Measurements from ENCODE around the gene THOC2.
"Not testable (repeated sequence)": the region's sequence is repeated elsewhere in the genome, so short reads cannot be mapped to it uniquely, and the experiment has no call there.

Gene THOC2, protein sequence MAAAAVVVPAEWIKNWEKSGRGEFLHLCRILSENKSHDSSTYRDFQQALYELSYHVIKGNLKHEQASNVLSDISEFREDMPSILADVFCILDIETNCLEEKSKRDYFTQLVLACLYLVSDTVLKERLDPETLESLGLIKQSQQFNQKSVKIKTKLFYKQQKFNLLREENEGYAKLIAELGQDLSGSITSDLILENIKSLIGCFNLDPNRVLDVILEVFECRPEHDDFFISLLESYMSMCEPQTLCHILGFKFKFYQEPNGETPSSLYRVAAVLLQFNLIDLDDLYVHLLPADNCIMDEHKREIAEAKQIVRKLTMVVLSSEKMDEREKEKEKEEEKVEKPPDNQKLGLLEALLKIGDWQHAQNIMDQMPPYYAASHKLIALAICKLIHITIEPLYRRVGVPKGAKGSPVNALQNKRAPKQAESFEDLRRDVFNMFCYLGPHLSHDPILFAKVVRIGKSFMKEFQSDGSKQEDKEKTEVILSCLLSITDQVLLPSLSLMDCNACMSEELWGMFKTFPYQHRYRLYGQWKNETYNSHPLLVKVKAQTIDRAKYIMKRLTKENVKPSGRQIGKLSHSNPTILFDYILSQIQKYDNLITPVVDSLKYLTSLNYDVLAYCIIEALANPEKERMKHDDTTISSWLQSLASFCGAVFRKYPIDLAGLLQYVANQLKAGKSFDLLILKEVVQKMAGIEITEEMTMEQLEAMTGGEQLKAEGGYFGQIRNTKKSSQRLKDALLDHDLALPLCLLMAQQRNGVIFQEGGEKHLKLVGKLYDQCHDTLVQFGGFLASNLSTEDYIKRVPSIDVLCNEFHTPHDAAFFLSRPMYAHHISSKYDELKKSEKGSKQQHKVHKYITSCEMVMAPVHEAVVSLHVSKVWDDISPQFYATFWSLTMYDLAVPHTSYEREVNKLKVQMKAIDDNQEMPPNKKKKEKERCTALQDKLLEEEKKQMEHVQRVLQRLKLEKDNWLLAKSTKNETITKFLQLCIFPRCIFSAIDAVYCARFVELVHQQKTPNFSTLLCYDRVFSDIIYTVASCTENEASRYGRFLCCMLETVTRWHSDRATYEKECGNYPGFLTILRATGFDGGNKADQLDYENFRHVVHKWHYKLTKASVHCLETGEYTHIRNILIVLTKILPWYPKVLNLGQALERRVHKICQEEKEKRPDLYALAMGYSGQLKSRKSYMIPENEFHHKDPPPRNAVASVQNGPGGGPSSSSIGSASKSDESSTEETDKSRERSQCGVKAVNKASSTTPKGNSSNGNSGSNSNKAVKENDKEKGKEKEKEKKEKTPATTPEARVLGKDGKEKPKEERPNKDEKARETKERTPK (N-terminal part only)

GRCh38 chrX:123732670-123733363 lies at the start of gene THOC2:
Gene THOC2 (minus strand): TSS chrX:123733052. CDS start chrX:123733022, 30 bp downstream.
- peak; percentile 86 for DNase-seq

DNA sequence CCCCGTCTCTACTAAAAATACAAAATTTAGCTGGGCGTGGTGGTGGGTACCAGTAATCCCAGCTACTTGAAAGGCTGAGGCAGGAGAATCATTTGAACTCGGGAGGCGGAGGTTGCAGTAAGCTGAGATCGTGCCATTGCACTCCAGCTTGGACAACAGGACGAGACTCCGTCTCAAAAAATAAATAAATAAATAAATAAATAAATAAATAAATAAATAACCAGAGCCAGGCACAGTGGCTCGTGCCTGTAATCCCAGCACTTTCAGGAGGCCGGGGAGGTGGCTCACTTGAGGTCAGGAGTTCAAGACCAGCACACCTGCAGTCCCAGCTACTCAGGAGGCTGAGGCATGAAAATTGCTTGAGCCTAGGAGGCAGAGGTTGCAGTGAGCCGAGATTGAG lies 48.9 kb upstream of the THOC2 start:
- DNase-seq, result not testable (repeated sequence)

- no peak for DNase-seq
These were observed 47.1 kb upstream of the THOC2 start for GRCh38 chrX:123779908-123780396.

DNA sequence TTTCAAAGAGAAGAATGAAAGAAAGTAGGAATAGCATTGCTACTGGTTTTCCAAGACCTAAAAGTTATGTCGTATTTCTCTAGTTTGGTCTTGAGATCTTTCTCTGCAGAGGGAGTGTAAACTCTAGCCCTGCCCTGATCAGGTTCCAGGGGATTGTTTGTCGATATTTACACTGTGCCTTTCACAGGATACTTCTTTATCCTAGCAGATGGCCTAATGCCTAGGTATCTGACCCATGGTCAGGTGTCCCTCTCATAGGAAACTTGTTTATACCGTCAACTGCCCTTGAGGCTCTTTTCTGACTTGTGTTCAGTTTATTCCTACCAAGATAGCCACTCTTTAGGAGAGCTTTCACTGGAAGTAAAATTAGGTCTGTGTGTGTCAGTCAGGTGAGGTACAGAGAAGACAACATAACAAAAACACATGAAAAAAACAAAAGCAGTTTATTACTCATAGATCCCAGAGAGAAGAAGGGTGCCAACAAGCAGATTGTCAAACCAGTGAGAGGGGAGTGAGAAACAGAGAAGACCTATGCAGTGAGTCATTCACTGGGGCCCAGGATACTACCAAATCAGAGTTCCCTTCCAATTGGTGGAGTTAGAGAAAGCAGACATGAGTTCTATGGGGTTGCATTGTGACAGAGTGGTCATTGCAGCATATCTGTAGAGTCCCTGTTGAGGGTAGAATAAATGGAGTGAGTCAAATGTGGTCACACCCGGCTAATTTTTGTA lies 40.6 kb upstream of the THOC2 start:
- no peak for DNase-seq

DNA sequence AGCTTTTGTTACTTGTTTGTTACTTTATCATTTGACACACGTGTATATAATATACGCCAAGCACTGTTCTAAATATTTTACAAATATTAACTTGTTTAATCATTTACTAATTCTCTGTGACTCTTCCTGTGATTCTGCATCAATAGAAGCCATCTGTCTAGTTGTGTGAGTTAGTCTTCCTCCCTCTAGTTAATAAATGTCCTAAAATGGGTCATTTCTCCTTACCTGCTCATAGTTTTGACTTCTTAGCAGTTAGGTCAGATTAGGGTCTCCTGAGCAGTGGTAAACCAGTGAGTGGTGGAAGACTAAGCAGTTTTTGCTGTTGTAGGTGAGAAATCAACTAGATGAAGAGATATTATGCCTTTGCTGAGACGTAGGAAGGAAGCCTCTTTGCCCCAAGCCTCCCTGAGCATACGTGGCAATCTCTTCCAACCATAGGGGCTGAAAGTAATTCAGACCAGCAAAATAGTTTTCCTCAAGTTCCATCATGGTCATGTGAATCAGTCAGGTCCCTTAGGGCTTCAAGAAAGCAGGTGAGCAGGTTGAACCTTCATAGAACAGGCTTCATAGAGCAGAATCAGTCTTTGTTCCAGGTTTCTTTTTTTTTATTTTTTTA lies 38.7 kb upstream of the THOC2 start:
- no peak for DNase-seq

DNA sequence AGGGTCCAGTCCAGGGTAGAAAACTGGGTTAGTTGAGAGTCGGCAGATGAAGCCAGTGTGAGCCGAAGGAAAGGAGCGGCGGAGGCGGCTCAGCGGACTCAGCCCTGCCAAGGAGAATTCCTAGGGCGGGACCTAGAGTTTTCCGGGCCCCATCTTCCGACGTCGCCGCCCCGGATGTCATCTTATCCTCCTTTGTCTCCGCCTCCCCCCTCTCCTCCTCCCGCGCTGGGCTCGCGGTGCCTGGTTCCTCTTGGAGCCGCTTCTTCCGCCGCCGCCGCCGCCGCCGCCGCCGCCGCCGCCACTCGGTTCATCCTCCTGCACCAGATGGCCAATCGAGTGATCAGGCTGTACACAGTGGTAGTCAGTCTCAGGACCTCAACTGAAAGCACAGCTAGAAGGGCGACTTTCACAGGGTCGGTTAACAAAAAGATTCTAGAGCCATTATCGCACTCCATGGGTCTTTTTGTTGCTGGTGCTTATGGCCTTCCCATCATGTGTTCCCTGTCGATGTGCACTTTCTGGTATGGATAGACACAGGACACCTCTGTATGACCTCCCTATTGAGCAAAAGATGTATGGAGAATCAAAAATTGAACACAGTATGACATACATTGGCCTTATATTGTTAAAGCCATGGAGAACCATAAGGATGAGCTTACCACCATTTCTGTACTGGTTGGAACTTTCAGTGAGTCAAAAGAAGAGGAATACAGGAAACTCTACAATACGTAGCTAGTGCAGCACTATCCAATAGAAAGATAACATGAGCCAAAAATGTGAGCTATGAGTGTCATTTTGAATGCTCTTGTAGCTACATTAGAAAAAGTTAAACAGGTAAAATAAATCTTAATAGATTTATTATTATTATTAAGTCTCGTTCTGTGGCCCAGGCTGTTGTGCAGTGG lies 32.4 kb upstream of the THOC2 start:
- DNase-seq, result peak; percentile 84

DNA sequence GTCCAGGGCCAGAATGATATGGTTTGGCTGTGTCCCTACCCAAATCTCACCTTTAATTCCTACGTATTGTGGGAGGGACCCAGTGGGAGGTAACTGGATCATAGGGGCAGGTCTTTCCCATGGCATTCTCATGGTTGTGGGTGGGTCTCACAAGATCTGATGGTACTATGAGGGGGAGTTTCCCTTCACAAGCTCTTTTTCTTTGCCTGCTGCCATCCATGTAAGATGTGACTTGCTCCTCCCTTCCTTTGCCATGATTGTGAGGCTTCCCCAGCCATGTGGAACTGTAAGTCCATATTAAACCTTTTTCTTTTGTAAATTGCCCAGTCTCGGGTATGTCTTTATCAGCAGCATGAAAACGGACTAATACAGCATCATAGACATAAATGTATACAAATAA lies 27.0 kb upstream of the THOC2 start:
- DNase-seq, result not testable (repeated sequence)

DNA sequence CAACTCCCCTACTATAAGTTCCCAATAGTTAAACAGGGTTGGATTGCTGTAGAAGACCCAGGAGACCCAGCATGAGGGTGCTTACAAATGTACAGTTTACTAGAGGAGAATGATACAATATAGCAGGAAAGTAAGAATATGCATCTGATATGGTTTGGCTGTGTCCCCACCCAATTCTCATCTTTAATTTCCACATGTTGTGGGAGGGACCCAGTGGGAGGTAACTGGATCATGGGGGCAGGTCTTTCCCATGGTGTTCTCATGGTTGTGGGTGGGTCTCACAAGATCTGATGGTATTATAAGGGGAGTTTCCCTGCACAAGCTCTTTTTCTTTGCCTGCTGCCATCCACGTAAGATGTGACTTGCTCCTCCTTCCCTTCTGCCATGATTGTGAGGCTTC lies 24.9 kb upstream of the THOC2 start:
- not testable (repeated sequence) for DNase-seq

DNA sequence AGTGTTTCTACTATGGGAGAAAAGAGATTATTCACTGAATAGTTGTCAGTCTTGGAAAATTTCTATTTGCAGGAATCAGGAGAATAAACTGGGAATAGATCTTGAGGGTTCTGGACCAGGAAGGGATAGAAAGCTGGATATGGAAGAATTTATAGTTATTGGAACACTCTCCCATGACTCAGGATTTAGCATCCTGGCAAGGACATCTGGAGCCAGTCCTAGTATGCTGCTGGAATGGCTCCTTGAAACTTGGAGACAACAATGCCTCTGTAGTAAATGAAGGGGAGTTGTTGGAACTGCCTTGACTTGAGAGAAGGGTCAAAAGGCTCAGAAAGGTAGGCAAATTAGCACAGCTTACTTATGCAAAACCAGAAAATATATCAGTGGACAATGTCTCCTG lies 23.5 kb upstream of the THOC2 start:
- DNase-seq, result no peak

- no peak for DNase-seq
These were observed 22.3 kb upstream of the THOC2 start for GRCh38 chrX:123755107-123755506.

- DNase-seq, result no peak
These were observed 21.0 kb upstream of the THOC2 start for GRCh38 chrX:123753656-123754350.

- DNase-seq, result no peak
These were observed 16.8 kb upstream of the THOC2 start for GRCh38 chrX:123749643-123750042.

GRCh38 chrX:123745511-123745910 lies 12.7 kb upstream of the THOC2 start:
- no peak for DNase-seq

DNA sequence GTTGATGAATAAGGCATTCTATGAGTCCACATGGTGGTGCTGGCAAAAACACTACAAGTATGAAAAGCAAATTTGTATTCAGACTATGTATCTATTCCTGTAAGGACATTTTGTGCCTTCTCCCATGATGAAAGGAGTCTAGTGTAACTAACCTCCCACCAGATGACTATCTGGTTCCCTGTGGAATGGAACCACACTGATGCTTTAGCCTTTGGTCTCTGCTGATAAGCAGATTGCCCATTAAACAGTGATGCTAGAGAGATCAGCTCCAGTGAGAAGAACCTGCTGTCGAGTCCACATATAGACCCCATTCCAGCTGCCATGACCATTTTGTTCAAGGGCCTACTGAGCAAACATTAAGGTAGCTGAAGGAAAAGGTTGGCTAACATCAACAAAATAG lies 10.5 kb upstream of the THOC2 start:
- no peak for DNase-seq

DNA sequence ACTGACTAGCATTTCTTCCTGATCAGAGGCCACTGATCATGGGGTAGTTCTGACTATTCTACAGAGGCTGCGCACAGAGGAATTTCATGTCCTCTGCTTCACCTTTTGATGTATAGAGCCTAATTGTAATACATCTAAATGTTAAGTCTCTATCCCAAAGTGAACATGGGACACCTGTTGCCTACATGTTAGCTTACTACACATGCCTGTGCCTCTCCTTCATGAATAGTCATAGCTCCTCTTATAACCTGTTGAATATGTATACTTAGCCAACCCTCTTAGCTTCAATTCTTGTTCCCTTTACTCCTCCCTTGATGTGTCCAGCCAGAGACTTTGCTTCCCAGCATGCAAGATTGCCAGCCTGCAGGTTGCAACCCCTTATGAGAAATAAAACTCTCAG lies 9.6 kb upstream of the THOC2 start:
- no peak for DNase-seq

DNA sequence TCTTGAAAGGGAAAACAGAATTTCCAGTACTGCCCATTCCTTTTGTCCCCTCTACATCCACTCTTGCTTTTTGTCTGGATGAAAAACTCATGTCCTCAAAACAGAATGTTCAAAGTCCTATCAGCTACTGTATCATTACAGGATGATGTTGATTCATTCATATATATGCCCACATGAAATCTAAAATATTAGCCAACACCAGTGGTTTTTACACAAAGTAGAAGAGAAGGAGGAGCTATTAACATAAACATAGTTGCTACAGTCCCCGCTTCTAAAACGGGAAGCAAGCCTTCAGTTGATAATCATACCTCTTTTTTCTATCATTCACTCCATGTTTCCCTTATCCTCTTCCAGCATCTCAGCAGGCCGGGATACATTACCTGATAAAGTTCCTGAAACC lies 7.7 kb upstream of the THOC2 start:
- no peak for DNase-seq

- no peak for DNase-seq
These were observed 7.2 kb upstream of the THOC2 start for GRCh38 chrX:123740006-123740405.

- DNase-seq, result no peak
These were observed 6.6 kb upstream of the THOC2 start for GRCh38 chrX:123739474-123739873.

GRCh38 chrX:123738378-123738940 lies 5.6 kb upstream of the THOC2 start:
- no peak for DNase-seq
